Type B pancreatic cell (in vitro differentiated cells): ENCODE results near the gene MRTFA. TPM values are rescaled to one million over a fixed set of nuclear protein-coding genes. Genes with fewer than 3 reads are reported as not detected.

Experiments used
- DNase-seq: peaks from one replicate; pipeline ENCODE4 v3.0.0; 2021; ENCODE audit warnings: mixed read lengths; ENCODE audit not compliant: unreplicated experiment; ENCODE audit errors: extremely low spot score
- H3K27ac Mint-ChIP-seq: 2 replicates; pipeline ENCODE4 v1.8.0; 2021; ENCODE audit warnings: mild to moderate bottlenecking, mixed read lengths
- H3K27me3 Mint-ChIP-seq: 2 replicates; pipeline ENCODE4 v1.8.0; 2021; ENCODE audit warnings: mixed read lengths
- H3K36me3 Mint-ChIP-seq: 2 replicates; pipeline ENCODE4 v1.8.0; 2021; ENCODE audit warnings: mixed read lengths
- H3K4me1 Mint-ChIP-seq: one replicate; pipeline ENCODE4 v1.8.0; 2021; ENCODE audit warnings: mixed read lengths; ENCODE audit not compliant: unreplicated experiment
- H3K4me3 Mint-ChIP-seq: 2 replicates; pipeline ENCODE4 v1.8.0; 2021; ENCODE audit warnings: mild to moderate bottlenecking, mixed read lengths
- H3K9me3 Mint-ChIP-seq: 2 replicates; pipeline ENCODE4 v1.8.0; 2021; ENCODE audit warnings: mixed read lengths
- CTCF ChIP-seq: fragments of 200-600 bp; sonication (generic); conservative IDR thresholded peaks from 2 replicates; pipeline ENCODE4 v1.5.0; 2021; ENCODE audit warnings: antibody characterized with exemption, mild to moderate bottlenecking
- total RNA-seq: library from RNA; stranded (reverse); gene quantifications from 2 replicates; pipeline ENCODE4 v1.2.1, GENCODE V29; 2021; ENCODE audit warnings: low replicate concordance

Gene MRTFA
- total RNA-seq, 1 donor from 2014 or later = 49.8 TPM

- Mint-ChIP-seq H3K27me3 (no peaks in the 10 kb centered on the region), H3K36me3 (peaks cover 35% of the 10 kb centered on the region), H3K4me3 (no peak overlapping the region), H3K27ac (no peak overlapping the region), H3K9me3 (peaks cover 4% of the 10 kb centered on the region), H3K4me1 (peaks cover 17% of the 10 kb centered on the region)
- no peak for TF ChIP-seq CTCF
- DNase-seq = no peak
These were observed 54.5 kb downstream of the MRTFA start for GRCh38 chr22:40582063-40582462.

DNA sequence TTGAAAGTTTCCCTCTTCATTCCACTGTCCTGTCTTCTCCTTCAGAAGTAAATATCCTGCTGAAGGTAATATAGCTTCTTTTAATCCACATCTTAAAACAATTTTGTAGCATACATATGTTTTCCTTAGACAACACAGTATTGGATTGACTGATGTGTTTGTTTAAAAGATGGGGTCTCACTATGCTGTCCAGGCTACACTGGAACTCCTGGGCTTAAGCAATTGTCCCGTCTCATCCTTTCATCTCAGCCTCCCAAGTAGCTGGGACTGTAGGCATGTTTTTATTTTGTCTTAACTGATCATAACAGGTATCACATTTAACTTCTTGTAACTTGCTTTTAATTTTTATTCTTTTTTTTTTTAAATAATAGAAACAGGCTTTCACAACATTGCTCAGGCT is 55.9 kb downstream of the MRTFA start:
- peaks cover 26% of the 10 kb centered on the region for H3K36me3 Mint-ChIP-seq
- no peak for TF ChIP-seq CTCF
- H3K27ac Mint-ChIP-seq = no peak overlapping the region
- H3K9me3 Mint-ChIP-seq = peaks cover 4% of the 10 kb centered on the region
- peaks cover 12% of the 10 kb centered on the region for H3K4me1 Mint-ChIP-seq
- H3K27me3 Mint-ChIP-seq = no peaks in the 10 kb centered on the region
- no peak overlapping the region for H3K4me3 Mint-ChIP-seq
- no peak for DNase-seq

GRCh38 chr22:40578171-40578570 is 58.3 kb downstream of the MRTFA start:
- Mint-ChIP-seq H3K4me1 (peaks cover 2% of the 10 kb centered on the region), H3K36me3 (peaks cover 10% of the 10 kb centered on the region), H3K27me3 (no peaks in the 10 kb centered on the region), H3K4me3 (no peak overlapping the region), H3K9me3 (peaks cover 2% of the 10 kb centered on the region), H3K27ac (no peak overlapping the region)
- no peak for DNase-seq
- no peak for TF ChIP-seq CTCF

DNA sequence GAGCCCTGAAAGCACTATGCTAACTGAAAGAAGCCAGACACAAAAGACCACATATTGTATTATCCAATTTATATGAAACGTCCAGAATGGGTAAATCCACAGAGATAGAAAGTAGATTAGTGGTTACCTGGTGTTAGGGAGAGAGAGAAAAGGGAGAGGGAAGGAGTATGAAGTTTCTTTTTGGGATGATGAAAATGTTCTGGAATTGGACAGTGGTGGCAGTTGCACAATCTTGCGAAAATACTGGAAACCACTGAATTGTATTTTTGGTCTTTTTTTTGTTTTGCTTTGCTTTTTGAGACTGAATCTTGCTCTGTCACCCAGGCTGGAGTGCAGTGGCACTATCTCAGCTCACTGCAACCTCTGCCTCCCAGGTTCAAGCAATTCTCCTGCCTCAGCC is 63.5 kb downstream of the MRTFA start:
- DNase-seq = no peak
- Mint-ChIP-seq H3K27ac (no peak overlapping the region), H3K4me3 (no peak overlapping the region), H3K4me1 (no peaks in the 10 kb centered on the region), H3K27me3 (no peaks in the 10 kb centered on the region), H3K36me3 (peaks cover 16% of the 10 kb centered on the region), H3K9me3 (peaks cover 12% of the 10 kb centered on the region)
- no peak for TF ChIP-seq CTCF

GRCh38 chr22:40571887-40572286 is 64.6 kb downstream of the MRTFA start:
- Mint-ChIP-seq H3K27ac (no peak overlapping the region), H3K4me1 (peaks cover 3% of the 10 kb centered on the region), H3K36me3 (peaks cover 16% of the 10 kb centered on the region), H3K4me3 (no peak overlapping the region), H3K27me3 (no peaks in the 10 kb centered on the region), H3K9me3 (peaks cover 12% of the 10 kb centered on the region)
- TF ChIP-seq CTCF = no peak
- no peak for DNase-seq
